Raji (cell line): ENCODE results near the gene TUFT1.

ENCODE experiments used
- POLR2A ChIP-seq: IDR thresholded peaks from 2 replicates; pipeline ENCODE4 v1.6.1; 2011; ENCODE audit warnings: low read depth, low read length, control low read depth; ENCODE audit not compliant: insufficient read depth

TUFT1 gene

DNA sequence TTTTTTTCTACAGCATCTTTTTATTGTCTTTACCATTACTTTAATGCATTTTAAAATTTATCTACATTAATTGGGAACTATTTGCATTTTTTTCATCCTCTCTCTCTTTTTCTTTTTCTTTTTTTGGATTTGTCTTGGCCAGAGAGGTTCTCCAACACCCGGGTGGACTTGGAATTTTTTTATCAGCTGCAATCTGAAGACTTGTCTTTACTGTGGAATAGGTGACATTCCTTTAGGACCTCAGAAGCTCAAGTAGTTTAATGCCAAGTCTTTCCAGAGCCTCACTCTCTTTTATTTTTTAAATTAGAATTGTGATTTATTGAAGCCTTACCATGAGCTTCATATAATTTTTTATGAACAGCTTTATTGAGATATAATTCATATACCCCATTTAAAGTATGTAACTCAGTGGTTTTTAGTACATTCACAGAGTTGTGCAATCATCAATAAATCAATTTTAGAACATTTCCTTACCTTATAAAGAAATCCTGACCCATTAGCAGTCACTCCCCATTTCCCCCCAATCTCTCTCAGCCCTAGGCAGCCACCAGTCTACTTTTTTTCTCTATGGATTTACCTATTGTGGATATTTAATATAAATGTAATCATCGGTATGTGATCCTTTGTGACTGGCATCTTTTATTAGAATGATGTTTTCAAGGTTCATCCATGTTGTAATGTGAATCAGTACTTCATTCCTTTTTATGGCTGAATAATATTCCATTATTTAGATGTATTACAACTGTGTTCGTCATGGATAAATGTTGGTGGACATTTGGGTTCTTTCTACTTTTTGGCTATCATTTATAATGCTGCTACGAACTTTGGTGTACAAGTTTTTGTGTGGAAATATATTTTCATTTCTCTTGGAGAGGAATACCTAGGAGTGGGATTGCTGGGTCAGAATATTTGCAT lies 6.2 kb downstream of the TUFT1 start:
- no peak for TF ChIP-seq POLR2A

GRCh38 chr1:151547119-151547899 lies 7.2 kb downstream of the TUFT1 start:
- TF ChIP-seq POLR2A: no peak

DNA sequence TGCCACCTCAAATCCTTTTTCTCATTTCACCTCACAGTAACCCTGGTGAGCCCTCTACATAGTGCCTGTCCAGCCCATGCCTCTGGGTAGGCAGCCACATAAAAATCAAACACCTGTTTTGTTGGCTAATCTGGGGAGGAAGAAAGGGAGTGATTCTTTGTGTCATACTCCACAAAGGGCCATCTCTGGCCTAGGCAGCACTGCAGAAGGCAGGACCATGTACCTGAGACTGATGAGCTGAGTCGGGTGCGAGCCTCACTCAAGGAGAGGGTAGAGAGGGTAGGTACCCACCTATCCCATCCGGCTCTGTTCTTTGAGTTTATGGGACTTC lies 7.8 kb downstream of the TUFT1 start:
- no peak for TF ChIP-seq POLR2A

GRCh38 chr1:151549199-151549598 lies 9.1 kb downstream of the TUFT1 start:
- TF ChIP-seq POLR2A: no peak

GRCh38 chr1:151553659-151554058 lies 13.6 kb downstream of the TUFT1 start:
- TF ChIP-seq POLR2A: no peak

- TF ChIP-seq POLR2A: no peak
Measured at GRCh38 chr1:151556052-151556451, 15.9 kb downstream of the TUFT1 start.

DNA sequence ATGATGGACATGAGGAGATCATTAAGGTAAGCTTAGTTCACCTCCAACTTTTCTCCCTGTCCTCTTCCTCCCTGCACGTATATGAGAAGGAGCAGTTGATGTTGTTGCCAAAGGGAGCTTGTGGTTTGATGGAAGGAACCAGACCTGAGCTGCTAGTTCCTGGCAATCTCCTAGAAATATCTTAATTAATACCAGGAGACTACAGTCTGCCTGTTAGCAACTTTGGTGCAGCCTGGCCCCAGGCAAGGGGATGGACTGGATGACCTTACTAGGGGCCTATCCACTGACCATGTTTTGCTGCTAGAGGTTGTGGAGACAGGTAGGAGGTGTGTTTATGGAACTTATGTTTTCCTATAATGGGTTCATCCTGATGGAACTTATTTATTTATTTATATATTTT lies 22.6 kb downstream of the TUFT1 start:
- no peak for TF ChIP-seq POLR2A

- no peak for TF ChIP-seq POLR2A
Measured at GRCh38 chr1:151563376-151563775, 23.3 kb downstream of the TUFT1 start.

DNA sequence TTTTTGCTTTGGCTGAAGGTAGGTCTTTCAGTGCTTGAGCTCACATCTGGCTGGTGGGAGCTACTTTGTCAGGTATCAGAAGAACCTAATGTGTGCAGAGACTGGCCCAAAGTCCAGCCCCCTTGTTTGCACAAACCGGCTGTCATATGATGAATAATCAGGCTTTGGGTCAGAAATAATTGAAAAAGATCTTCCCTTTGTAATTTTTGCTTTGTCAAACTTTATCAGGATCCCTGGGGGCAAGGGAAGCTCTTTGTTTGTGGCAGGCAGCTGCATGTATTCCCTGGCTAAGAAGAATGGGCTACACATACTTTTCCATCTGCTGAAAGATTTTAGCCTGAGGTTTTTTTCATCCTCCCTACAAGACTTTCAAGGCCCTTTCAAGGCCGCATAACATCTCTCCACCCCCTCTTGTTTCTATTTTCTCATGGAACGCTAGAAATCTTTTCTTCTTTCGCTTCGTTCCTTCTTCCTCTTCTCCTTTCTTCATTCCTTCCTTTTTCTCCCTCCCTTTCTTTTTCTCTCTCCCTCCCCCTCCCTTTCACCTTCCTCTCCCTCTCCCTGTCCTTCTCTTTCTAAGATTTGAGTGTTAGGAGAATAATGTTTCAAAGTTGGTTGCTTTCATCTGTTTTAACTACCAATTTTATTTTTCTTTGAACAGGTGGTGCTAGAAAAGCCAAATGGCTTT lies 25.5 kb downstream of the TUFT1 start:
- TF ChIP-seq POLR2A: no peak

DNA sequence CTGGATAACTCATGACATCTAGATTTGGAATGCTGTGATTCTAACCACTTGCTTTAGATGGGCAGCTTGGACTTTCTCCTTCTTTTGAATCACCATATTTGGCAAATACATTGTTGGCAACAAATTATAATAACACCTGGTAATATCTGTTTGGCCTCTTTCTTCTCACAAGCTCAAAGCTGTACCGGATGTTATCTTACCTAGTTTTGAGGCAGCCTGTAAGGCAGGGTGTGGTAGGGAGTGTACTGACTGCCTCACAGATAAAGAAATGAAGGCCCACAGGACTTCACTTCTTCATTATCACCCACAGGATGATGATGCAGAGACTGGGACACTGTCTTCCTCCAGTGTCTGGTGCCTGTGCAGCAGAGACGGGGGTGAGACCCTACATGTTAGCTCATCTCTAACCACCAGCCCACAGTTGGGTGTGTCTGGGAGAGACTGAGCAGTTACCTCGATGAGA lies 28.5 kb downstream of the TUFT1 start:
- no peak for TF ChIP-seq POLR2A

DNA sequence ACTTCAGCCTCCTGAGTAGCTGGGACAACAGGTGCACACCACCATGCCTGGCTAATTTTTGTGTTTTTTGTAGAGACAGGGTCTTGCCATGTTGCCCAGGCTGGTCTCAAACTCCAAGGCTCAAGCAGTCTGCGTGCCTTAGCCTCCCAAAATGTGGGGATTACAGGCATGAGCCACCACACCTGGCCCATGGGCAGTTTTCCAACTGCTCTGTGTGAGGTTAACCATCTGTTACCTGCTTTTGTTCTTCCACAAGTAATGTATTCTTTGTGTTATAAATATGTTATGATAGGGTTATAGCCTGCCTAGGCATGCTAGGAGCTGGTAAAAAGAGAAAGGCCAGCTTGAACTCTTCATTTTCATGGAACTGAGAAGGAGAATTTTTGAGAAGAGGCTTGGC lies 30.7 kb downstream of the TUFT1 start:
- TF ChIP-seq POLR2A: no peak

- no peak for TF ChIP-seq POLR2A
Measured at GRCh38 chr1:151574575-151575529, 34.7 kb downstream of the TUFT1 start.

DNA sequence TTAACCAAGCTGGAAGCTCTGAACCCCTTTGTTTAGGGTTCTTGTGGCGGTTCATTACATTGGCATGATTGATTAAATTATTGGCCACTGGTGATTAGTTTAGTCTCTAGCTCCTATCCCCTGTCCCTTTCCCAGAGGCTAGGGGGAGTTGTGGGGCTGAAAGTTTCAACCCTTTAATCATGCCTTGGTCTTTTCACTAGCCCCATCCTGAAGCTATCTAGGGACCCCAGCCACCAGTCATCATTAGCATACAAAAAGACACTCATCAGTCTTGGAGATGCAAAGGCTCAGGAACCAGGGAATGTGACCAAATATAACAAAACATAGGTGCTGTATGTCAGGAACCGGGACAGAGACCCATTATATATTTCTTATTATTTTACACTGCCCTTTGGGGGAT lies 37.1 kb downstream of the TUFT1 start:
- no peak for TF ChIP-seq POLR2A

DNA sequence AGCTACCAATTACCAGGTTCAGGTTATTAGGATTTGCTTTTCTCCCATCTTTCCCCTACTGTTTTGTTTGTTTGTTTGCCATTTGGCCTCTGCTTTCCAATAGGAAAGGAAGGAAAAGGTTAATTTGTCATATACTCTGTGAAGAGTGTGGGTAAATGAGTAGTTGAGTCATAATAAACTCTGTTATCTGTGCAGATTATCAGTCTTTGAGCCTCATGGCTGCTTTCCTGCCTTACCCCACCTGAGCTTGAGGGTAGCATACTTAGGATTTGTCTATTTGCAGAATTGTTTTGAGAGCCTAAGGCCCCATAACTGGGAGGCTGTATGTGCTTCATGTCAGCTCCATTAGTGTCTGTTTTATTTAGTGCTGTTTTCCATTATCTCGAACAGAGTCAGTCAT lies 38.8 kb downstream of the TUFT1 start:
- no peak for TF ChIP-seq POLR2A

DNA sequence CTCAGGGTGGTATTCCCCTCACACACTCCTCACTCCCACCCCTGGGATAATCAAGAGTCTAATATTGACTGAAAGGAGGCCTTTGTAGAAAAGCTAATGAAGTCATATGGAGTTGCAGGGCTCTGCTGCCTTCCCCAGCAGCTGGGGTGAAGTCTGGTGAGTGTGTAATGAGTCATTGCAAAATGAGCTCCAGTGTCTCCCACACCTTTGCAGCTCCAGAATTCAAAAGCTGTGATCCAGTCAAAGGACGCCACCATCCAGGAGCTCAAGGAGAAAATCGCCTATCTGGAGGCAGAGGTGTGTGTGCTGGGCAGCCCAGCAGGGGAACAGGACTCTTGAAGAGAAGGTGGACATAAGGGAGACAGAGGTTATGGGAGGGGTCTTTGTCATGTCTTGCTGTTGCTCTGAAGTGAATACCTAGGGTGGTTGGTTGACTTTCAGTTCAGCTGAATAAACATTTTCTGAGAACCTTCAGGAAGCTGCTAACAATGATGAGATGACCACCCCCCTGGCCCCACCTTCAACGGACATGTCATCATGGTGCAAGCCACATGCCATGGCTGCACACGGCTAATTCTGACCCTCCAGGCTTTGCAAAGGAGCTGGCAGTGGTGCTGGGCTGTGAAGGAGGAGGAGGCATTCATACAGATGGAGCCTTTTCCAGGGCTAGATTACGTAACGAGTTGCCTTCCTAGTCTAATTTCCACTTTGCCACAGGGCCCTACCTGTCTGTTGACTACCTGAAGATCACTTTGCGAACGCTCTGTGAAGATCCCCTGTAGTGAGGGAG lies 39.5 kb downstream of the TUFT1 start:
- TF ChIP-seq POLR2A: no peak
